AG10803 (cell line): ENCODE results near the gene ZFAND2B.

Source experiments
- DNase-seq: peaks from one replicate; pipeline ENCODE4 v3.0.0; 2010; ENCODE audit warnings: low read depth
- H3K4me3 ChIP-seq: 2 replicates; pipeline ENCODE4 v1.5.1; 2011; ENCODE audit warnings: mild to moderate bottlenecking, low read length, control low read depth
- CTCF ChIP-seq: conservative IDR thresholded peaks from 2 replicates; pipeline ENCODE4 v1.5.1; 2011; ENCODE audit warnings: mild to moderate bottlenecking, low read length, control low read depth, inconsistent platforms

The ZFAND2B gene, protein sequence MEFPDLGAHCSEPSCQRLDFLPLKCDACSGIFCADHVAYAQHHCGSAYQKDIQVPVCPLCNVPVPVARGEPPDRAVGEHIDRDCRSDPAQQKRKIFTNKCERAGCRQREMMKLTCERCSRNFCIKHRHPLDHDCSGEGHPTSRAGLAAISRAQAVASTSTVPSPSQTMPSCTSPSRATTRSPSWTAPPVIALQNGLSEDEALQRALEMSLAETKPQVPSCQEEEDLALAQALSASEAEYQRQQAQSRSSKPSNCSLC

DNA sequence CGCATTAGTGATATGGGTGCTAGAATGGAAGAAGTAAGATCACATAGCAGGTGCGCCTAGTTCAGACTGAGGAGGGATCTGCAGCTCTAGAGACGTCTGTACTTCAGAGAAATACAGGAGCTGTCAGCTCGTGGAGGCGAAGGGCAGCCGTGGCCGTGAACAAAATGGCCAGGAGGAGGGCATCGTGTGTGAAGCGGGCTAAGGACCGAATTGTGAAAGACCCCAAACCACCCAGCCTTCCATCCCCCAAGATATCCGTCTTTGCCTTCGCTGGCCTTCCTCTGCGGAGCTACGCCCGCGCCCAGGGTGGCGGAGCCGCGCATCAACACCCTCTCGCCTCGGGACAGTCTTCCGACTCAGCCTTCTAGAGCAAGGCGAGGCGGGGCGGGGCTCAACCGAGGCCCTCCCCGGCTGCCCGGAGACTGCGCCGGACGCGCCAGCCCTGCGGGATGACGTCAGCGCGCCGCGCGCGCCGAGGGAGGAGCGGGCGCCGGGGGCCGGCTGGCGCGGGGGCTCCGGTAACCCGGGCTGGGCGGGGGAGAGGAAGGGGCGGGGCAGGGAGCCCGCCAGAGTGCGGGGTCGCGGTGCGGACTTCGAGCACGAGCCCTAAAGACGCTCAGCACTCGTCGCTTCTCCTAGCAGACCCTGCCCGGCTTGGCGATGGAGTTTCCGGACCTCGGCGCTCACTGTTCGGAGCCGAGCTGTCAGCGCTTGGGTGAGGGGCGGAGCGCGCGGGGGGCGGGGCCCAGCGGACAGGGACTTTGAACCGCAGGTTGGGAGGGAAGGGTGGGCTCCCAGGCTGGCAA lies at the start of gene ZFAND2B:
Gene ZFAND2B, plus strand, starts transcription at position 455 of the 806 bp plus-strand sequence. Its CDS starts 206 bp downstream, at position 661.
- TF ChIP-seq CTCF, result no peak
- peak; percentile 87 for DNase-seq

GRCh38 chr2:219157396-219157795 lies 49.2 kb upstream of the ZFAND2B start:
- DNase-seq, result no peak
- no peak for TF ChIP-seq CTCF
- no peak overlapping the region for H3K4me3 ChIP-seq

More for the DNA sequence above, at the start of gene ZFAND2B:
- H3K4me3 ChIP-seq, result peak within 1 kb of the TSS; percentile 85

- no peak for DNase-seq
- no peak for TF ChIP-seq CTCF
- H3K4me3 ChIP-seq, result no peak overlapping the region
Observed at GRCh38 chr2:219158025-219158424, 48.6 kb upstream of the ZFAND2B start.

DNA sequence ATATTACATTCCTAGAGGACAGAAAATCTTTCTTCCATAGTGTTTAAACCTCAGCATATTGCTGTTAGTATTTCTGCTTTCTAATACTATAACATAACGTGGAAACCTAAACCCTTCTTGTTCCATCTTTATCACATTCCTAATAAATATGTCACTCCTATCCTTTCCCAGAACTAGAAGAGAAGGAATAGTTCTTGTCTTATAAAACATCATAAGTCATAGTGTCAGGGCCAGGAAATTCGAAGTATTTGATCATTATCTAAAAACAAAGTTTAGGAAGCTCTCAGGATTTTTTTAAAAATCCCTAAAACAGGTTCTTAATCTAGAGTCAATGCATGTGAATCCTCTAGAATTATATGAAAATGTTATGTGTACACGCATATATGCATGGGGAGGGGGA lies 48.0 kb upstream of the ZFAND2B start:
- no peak overlapping the region for H3K4me3 ChIP-seq
- TF ChIP-seq CTCF, result no peak
- no peak for DNase-seq

DNA sequence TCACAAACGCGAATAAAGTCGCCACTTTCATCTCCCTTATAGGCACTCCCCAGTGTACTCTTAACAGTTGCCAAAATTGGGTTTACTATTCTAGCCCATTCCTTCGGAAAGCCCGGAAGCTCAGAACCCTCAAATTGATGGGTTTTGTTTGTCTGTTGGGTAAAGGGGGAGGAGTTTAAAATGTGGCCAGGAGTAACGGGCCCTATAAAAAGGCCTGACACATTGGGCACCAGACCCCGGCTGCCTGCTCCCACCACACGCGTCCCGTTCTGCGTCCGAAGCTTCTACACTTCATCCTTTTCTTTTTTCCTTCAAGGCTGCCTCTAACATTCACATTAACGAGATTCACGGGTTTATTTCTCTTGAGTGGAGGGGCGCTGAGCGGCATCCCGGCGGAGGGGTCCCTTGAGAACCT lies 46.8 kb upstream of the ZFAND2B start:
- H3K4me3 ChIP-seq, result peak overlapping the region; percentile 85
- no peak for TF ChIP-seq CTCF
- no peak for DNase-seq

GRCh38 chr2:219160186-219161017 lies 46.2 kb upstream of the ZFAND2B start, which contains the start of gene NHEJ1:
Gene NHEJ1, minus strand, starts transcription at chr2:219160815. Its CDS starts 2,453 bp downstream, at chr2:219158362.
- peak within 1 kb of the TSS; percentile 85 for H3K4me3 ChIP-seq
- TF ChIP-seq CTCF, result peak; percentile 90
- peak; percentile 92 for DNase-seq
